ENCODE measurements around the gene FGD1. TPM values are rescaled to one million over a fixed set of nuclear protein-coding genes. Genes with fewer than 3 reads are reported as not detected.
"Not testable (repeated sequence)": the region's sequence is repeated elsewhere in the genome, so short reads cannot be mapped to it uniquely, and the experiment has no call there.

Gene FGD1
- total RNA-seq, 1 donor from 2014 or later: 0.21 TPM

DNA sequence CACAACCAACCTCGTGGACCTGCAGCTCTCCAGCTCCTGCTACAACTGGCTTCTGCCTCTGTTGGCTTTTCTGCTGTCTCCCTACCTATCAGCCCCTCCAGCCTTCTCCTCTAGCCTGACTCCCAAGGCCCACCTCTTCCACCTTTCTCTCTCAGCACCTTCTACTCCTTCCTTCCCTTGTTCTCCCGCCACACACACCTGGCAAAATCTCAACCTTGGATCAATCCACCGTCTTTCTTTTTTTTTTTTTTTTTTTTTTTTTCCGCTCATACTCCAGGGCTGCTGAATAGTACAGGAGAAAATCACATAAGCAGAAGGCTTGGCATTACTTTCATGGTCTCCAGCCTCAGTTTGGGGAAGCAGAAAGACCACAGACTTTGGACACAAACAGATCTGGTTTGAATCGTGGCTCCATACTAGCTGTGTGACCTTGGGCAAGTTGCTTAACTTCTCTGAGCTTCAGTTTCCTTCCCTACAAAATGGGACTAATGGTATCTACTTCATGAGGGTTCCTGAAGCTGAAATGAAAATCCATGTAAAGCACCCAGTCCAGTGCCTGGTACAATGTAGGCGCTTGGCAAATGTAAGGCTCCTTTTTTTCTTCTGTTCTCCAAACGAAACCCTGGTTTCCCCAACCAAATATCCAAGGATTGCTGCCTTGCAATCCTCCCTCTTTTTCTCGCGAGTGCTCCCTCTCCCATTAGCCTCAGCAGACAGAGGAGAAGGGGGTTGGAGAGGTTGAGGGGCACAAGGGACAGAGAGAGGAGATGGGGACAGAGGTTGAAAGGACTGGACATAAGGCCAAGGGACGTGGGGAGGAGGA, 1.7 kb downstream of the FGD1 start:
- Mint-ChIP-seq H3K27ac (no peak overlapping the region), H3K36me3 (ENCODE audit: low read depth) (no peaks in the 10 kb centered on the region), H3K4me1 (ENCODE audit: low read depth) (no peaks in the 10 kb centered on the region), H3K27me3 (ENCODE audit: insufficient read depth) (peaks cover 21% of the 10 kb centered on the region), H3K4me3 (peak overlapping the region; percentile 61), H3K9me3 (no peaks in the 10 kb centered on the region)
- intact Hi-C loops (cut with micrococcal nuclease): no loop called here
- no peak for DNase-seq (ENCODE audit: low spot score)

DNA sequence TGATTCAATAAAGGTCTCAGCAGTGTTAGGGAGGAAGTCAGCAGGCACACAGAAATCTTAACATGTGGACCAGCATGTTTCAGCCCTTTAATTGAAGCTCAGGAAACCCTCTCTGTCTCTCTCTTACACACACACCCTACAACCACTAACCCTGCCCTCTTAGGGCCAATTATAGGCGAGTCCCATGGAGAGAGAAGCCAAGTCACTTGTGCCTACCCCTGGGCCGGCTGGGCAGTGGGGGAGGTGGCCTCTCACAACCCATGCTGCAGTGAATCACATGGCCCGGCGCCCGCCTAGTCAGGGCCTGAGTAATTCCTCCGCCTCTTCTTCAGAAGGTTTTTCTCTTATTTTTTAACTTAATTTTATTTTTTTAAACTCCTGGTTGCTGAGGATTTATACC, 3.7 kb downstream of the FGD1 start:
- Mint-ChIP-seq H3K4me3 (no peak overlapping the region), H3K27me3 (ENCODE audit: insufficient read depth) (peaks cover 17% of the 10 kb centered on the region), H3K4me1 (ENCODE audit: low read depth) (no peaks in the 10 kb centered on the region), H3K36me3 (ENCODE audit: low read depth) (no peaks in the 10 kb centered on the region), H3K9me3 (no peaks in the 10 kb centered on the region), H3K27ac (no peak overlapping the region)
- no peak for DNase-seq (ENCODE audit: low spot score)
- intact Hi-C loops (cut with micrococcal nuclease): no loop called here

DNA sequence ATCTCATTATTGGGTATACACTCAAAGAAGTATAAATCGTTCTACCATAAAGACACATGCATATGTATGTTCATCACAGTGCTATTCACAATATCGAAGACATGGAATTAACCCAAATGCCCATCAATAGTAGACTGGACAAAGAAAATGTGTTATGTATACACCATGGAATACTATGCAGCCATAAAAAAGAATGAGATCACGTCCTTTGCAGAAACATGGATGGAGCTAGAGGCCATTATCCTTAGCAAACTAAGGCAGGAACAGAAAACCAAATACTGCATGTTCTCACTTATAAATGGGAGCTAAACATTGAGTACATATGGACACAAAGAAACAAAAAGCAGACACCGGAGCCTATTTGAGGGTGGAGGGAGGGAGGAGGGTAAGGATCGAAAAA, 6.2 kb downstream of the FGD1 start:
- H3K36me3 Mint-ChIP-seq (ENCODE audit: low read depth); H3K4me3 Mint-ChIP-seq; H3K27ac Mint-ChIP-seq; H3K4me1 Mint-ChIP-seq (ENCODE audit: low read depth); H3K9me3 Mint-ChIP-seq; DNase-seq (ENCODE audit: low spot score); intact Hi-C loops (cut with micrococcal nuclease): not testable (repeated sequence)
- H3K27me3 Mint-ChIP-seq (ENCODE audit: insufficient read depth): peaks cover 10% of the 10 kb centered on the region

DNA sequence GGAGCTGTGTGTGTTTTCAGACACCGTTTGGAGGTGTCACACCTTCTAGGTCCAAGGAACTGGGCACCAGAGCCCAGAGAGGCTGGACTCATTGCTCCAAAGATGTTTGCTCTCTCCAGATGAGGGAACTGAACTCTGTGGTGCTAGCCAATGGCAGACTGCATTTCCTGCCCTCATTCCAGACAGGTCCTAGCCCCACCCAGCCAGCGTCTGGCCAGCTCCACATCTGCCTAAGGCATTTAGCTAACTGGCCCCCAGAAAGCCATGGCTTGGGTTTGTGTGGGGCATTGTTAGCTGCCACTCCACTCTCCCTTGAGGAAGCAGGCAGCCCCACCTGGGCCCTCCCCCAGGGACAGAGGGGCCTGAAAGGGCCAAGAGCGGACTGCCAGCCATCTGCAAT, 11.4 kb downstream of the FGD1 start:
- Mint-ChIP-seq H3K4me3 (no peak overlapping the region), H3K4me1 (ENCODE audit: low read depth) (no peaks in the 10 kb centered on the region), H3K36me3 (ENCODE audit: low read depth) (no peaks in the 10 kb centered on the region), H3K27ac (no peak overlapping the region), H3K9me3 (no peaks in the 10 kb centered on the region), H3K27me3 (ENCODE audit: insufficient read depth) (no peaks in the 10 kb centered on the region)
- intact Hi-C loops (cut with micrococcal nuclease): no loop called here
- DNase-seq (ENCODE audit: low spot score): no peak

DNA sequence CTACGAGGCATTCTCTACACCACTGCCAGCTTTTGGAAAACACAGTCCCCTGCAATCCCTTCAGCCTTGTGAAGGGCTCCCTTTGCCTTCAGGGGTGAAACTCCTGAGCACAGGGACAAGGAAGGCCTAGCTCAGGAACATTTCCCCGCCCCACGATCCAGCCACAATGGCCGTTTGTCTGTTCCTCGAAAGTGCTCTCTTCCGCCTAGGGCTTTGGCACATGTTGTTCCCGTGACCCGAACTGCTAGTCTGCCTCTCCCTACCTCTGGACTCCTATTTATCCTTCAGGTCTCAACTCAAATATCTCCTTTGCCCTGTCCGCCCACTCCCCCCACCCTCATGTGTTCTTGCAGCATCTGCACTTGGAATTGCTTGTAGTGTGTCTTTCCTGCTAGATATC, 12.1 kb downstream of the FGD1 start:
- Mint-ChIP-seq H3K4me1 (ENCODE audit: low read depth) (no peaks in the 10 kb centered on the region), H3K4me3 (no peak overlapping the region), H3K36me3 (ENCODE audit: low read depth) (no peaks in the 10 kb centered on the region), H3K27me3 (ENCODE audit: insufficient read depth) (no peaks in the 10 kb centered on the region), H3K9me3 (no peaks in the 10 kb centered on the region), H3K27ac (no peak overlapping the region)
- intact Hi-C loops (cut with micrococcal nuclease): no loop called here
- DNase-seq (ENCODE audit: low spot score): no peak

DNA sequence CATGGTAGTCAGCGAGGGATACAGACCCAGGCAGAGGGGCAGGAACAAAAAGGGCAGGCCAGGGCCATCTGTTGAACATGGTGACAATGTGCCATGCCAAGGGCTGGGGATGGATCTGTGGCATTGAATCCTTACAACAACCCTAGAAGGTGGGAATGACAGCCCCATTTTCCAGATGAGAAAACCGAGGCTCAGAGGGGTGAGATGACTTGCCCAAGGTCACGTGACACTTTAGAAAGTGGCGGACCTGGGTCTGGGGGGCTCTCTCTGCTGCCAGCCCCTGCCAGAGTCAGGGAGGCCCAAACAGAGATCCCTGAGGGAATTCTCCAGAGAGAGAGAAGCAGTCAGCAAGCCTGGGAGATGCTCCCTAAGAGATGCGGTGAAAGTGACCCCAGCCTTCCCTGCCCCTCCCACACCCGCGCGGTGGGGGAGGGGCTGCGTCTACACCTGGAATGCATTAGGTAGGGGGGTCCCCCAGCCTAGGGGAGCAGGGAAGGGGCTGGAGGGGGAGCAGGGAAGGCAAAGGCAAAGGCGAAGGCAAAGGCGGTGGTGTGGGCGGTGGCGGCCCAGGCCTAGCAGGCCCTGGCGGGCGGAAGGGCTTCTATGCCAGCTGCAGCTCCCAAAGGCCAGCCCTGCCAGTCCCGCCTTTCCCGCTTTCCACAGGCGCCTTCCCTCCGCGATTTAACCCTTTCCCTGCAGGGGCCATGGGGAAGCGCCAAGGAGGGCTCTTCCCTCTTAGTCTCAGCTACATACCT, 13.0 kb downstream of the FGD1 start:
- H3K36me3 Mint-ChIP-seq (ENCODE audit: low read depth): no peaks in the 10 kb centered on the region
- no peaks in the 10 kb centered on the region for H3K4me1 Mint-ChIP-seq (ENCODE audit: low read depth)
- no peaks in the 10 kb centered on the region for H3K27me3 Mint-ChIP-seq (ENCODE audit: insufficient read depth)
- DNase-seq (ENCODE audit: low spot score): no peak
- intact Hi-C loops (cut with micrococcal nuclease): no loop called here
- H3K4me3 Mint-ChIP-seq: no peak overlapping the region
- H3K9me3 Mint-ChIP-seq: no peaks in the 10 kb centered on the region
- no peak overlapping the region for H3K27ac Mint-ChIP-seq

DNA sequence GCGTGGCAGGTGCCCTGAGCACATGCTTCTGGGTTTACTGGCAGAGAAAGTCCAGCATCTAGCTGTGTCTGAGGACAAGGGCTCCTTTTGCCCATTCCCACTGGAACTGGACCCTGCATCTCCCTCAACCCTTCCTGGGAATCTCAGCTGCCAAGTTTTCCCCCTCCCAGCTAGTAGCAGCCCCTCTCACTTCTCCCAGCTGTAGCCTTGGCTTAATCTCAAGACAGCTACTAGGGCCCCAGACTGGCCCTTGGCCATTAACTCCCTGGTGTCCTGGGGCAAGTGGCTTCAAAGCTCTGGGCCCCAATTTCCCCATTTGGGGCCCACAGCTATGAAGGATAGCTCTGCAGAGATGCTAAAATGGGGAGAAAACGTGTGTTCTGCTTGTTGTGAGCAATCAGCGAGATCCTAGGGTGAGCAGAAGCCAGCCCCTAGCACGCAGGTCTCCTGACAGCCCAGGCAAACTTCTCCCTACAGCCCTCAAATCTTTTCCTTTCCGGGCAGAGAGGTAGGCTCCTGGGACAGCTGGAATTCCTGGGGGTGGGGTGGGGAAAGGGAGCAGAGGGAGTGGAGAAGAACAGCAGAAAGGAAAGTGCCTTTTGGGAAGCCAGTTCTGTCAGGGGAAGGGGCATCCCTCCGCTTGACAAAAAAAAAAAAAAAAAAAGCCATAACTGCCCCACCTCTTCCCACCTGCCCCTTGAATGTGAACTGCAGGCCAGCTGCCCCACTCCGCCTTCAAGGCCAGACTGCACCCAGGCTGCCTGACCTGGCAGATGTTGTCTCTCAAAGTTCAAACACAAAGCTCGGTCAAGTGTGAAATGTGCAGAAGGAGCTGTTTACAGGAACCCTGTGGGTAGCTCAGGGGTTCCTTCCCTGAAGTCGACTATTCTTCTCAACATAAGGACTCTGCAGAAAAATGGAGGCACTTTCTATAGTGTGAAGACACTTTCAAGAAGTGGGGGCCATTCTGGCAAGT, 16.6 kb downstream of the FGD1 start:
- intact Hi-C loops (cut with micrococcal nuclease): no loop called here
- Mint-ChIP-seq H3K27me3 (ENCODE audit: insufficient read depth) (no peaks in the 10 kb centered on the region), H3K36me3 (ENCODE audit: low read depth) (no peaks in the 10 kb centered on the region), H3K4me1 (ENCODE audit: low read depth) (no peaks in the 10 kb centered on the region), H3K4me3 (no peak overlapping the region), H3K9me3 (no peaks in the 10 kb centered on the region), H3K27ac (no peak overlapping the region)
- DNase-seq (ENCODE audit: low spot score): no peak

DNA sequence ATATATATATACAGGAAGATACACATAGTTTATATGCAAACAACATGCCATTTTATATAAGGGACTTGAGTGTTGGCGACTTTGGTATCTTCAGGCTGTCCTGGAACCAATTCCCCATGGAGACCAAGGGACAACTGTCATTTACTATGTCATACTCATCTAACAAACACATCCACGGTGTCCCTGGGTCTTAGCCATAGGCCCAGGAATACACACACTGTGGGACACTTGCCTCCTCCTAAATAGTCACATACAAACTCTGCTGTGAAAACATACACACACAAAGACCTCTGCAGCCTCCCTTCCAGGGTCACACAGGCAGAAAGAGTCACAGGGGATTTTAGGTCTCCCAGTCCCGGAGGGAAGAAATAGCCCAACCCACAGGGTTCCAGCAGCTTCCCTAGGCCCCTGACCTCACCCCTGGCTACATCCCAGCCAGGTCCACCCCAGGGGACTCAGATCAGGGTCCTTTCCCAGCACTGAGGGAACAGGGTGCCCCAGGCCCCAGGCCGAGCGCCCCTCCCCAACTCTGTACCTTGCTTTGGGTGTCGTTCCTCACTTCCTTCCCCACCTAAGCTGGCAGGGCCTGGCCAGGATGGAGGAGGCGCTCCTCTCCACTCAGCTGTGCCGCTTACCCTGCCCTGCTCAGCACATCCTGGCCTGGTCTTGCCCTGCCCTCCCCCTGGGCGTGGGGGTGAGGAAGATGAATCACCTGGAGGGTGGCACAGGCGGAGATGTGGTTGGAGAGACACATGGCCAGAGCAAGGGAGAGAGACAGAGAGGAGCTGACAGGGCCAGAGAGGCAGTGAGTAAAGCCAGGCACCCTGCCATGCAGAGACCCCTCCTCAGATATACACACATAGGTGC, 21.8 kb downstream of the FGD1 start:
- no peaks in the 10 kb centered on the region for H3K4me1 Mint-ChIP-seq (ENCODE audit: low read depth)
- no peak for DNase-seq (ENCODE audit: low spot score)
- no peaks in the 10 kb centered on the region for H3K36me3 Mint-ChIP-seq (ENCODE audit: low read depth)
- H3K9me3 Mint-ChIP-seq: no peaks in the 10 kb centered on the region
- no peak overlapping the region for H3K4me3 Mint-ChIP-seq
- intact Hi-C loops (cut with micrococcal nuclease): no loop called here
- no peak overlapping the region for H3K27ac Mint-ChIP-seq
- H3K27me3 Mint-ChIP-seq (ENCODE audit: insufficient read depth): no peaks in the 10 kb centered on the region

DNA sequence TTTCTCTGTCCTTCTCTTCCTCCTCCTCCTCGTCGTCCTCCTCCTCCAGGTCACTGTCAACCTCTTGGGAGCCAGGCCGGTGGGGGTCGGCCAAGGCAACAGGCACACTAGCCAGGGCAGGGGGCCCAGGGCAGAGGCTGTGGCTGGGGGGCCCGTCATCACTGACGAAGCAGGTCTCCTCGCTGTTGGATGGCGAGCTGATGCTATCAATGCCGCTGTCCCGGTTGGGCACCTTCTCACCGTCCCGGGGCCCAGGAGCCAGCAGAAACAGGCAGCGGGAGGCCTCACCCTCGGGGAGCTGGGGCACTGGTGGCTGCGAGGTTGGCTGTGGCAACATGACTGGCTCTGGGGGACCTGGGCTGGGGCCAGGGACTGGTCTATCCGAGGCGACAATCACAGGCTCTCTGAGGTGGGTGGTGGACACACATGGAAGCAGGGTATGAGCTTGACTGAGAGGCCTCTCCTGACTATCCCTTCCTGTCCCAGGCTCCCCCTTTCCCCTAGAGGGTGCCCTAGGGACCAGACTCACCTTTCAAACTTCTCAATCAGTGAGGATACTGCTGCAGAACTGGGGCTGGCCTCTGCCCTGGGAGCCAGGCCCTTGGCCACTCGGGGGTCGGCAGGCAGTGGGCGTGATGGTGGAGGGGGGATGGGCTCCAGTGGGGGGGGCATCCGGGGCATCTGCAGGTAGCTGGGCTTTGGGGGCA, 25.8 kb downstream of the FGD1 start:
- H3K4me1 Mint-ChIP-seq (ENCODE audit: low read depth): no peaks in the 10 kb centered on the region
- no peak overlapping the region for H3K4me3 Mint-ChIP-seq
- H3K27me3 Mint-ChIP-seq (ENCODE audit: insufficient read depth): no peaks in the 10 kb centered on the region
- H3K9me3 Mint-ChIP-seq: no peaks in the 10 kb centered on the region
- H3K36me3 Mint-ChIP-seq (ENCODE audit: low read depth): no peaks in the 10 kb centered on the region
- intact Hi-C loops (cut with micrococcal nuclease): no loop called here
- H3K27ac Mint-ChIP-seq: no peak overlapping the region
- DNase-seq (ENCODE audit: low spot score): no peak

DNA sequence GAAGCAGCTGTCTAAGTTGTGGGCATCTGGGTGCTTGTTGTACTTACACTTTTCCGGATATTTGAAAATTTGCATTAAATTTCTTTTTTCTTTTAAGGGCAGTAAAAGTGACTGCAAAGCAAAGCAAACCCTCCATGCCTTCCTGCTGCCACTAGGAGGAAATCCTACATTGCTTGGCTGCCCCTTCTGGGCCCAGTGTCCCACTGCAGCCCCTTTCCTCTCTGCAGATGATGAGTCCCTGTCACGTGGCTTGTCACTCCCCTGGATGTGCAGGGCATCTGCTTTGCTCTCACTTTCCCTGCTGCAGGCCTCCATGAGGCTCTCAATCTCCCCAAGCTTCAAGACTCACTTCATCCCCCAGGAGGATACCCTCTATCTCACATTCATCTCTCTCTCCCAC, 43.1 kb downstream of the FGD1 start:
- Mint-ChIP-seq H3K4me1 (ENCODE audit: low read depth) (no peaks in the 10 kb centered on the region), H3K27ac (no peak overlapping the region), H3K4me3 (no peak overlapping the region), H3K36me3 (ENCODE audit: low read depth) (no peaks in the 10 kb centered on the region), H3K9me3 (no peaks in the 10 kb centered on the region), H3K27me3 (ENCODE audit: insufficient read depth) (no peaks in the 10 kb centered on the region)
- intact Hi-C loops (cut with micrococcal nuclease): no loop called here
- no peak for DNase-seq (ENCODE audit: low spot score)

DNA sequence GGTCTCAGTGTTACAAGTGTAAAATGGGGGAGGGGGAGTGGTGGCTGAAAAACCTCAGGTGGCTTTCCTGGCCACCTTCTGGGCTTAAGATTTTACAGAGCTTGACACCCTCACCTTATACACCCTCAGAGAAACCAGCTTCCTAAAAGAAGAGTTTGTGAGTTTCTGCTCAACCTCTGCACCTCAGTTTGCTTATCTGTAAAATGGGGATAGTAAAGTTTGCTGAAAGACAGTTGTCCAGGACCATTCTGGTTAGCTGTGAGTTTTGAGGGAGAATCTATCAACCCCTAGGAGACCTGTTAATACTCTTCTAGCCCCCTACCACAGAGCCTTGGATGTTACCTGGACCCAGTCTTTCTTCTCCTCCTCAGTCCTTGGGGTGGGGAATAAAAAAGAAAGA, 46.1 kb downstream of the FGD1 start:
- H3K4me1 Mint-ChIP-seq (ENCODE audit: low read depth): no peaks in the 10 kb centered on the region
- no peaks in the 10 kb centered on the region for H3K27me3 Mint-ChIP-seq (ENCODE audit: insufficient read depth)
- H3K4me3 Mint-ChIP-seq: no peak overlapping the region
- intact Hi-C loops (cut with micrococcal nuclease): loop anchor here (10.0 kb wide), 1 partner anchor 1365 kb away; the partner anchor contains the start of gene TSPYL2
- H3K27ac Mint-ChIP-seq: no peak overlapping the region
- no peak for DNase-seq (ENCODE audit: low spot score)
- H3K36me3 Mint-ChIP-seq (ENCODE audit: low read depth): no peaks in the 10 kb centered on the region
- no peaks in the 10 kb centered on the region for H3K9me3 Mint-ChIP-seq
